HepG2 (cell line): ENCODE data around the gene PLS1. TPM values are rescaled to one million over a fixed set of nuclear protein-coding genes. Genes with fewer than 3 reads are reported as not detected.

Experiments used
- ATAD3A ChIP-seq: sonication (generic); formaldehyde crosslinking; IDR thresholded peaks from 2 replicates; pipeline ENCODE4 v1.4.0; 2020; ENCODE audit warnings: missing genetic modification reagents
- GLI4 ChIP-seq: sonication (generic); formaldehyde crosslinking; IDR thresholded peaks from 2 replicates; pipeline ENCODE4 v1.5.1; 2020; ENCODE audit warnings: missing genetic modification reagents, mild to moderate bottlenecking, moderate library complexity, borderline replicate concordance
- LCORL ChIP-seq, 2 experiments: fragments of 450-650 bp in 1 of 2; sonication (generic) in 1 of 2; formaldehyde crosslinking in 1 of 2; IDR thresholded peaks; 2 replicates each; pipeline versions ENCODE4 v1.5.0 to v1.6.1; 2017 to 2020; ENCODE audit warnings: antibody characterized with exemption in 1 of 2, missing genetic modification reagents in 1 of 2
- MTA1 ChIP-seq: sonication (generic); formaldehyde crosslinking; IDR thresholded peaks from 2 replicates; pipeline ENCODE4 v1.4.0; 2020; ENCODE audit warnings: missing genetic modification reagents, mild to moderate bottlenecking, borderline replicate concordance
- SMAD1 ChIP-seq: sonication (generic); formaldehyde crosslinking; IDR thresholded peaks from 2 replicates; pipeline ENCODE4 v1.4.0; 2020; ENCODE audit warnings: missing genetic modification reagents, low read depth, mild to moderate bottlenecking, borderline replicate concordance
- SP140L ChIP-seq: sonication (generic); formaldehyde crosslinking; IDR thresholded peaks from 2 replicates; pipeline ENCODE4 v1.4.0; 2020; ENCODE audit warnings: missing genetic modification reagents, borderline replicate concordance
- ZBTB7A ChIP-seq: sonication (generic); formaldehyde crosslinking; IDR thresholded peaks from 2 replicates; pipeline ENCODE4 v1.8.0; 2022; ENCODE audit warnings: mild to moderate bottlenecking, missing genetic modification reagents
- polyA plus RNA-seq, 8 experiments: library from polyadenylated mRNA; depleted of rRNA in 3 of 8; stranded (reverse) in 7 of 8; unstranded in 1 of 8; fragments of >200 nt; fragmentation: Illumina TruSeq in 4 of 8; extraction: Trizol in 4 of 8; gene quantifications; 2 replicates each; pipeline versions ENCODE4 v1.2.1 to v1.2.3, GENCODE V29; 2011 to 2016; ENCODE audit warnings: low read depth in 4 of 8, missing spikeins in 1 of 8, mixed read lengths in 1 of 8; ENCODE audit not compliant: insufficient read depth in 1 of 8
- total RNA-seq, 5 experiments: library from RNA; depleted of rRNA; stranded (reverse); fragments of >200 nt; fragmentation: Illumina TruSeq; extraction: Trizol; gene quantifications; 2 replicates each; pipeline ENCODE4 v1.2.3, GENCODE V29; 2016; ENCODE audit warnings: low read depth in 1 of 5
- TF ChIP-seq, protein P1 (sequence below): sonication (generic); formaldehyde crosslinking; IDR thresholded peaks from 2 replicates; pipeline ENCODE4 v1.5.0; 2020; ENCODE audit warnings: mild to moderate bottlenecking, missing genetic modification reagents, moderate library complexity
- TF ChIP-seq, protein P2 (sequence below): sonication (generic); formaldehyde crosslinking; IDR thresholded peaks from 2 replicates; pipeline ENCODE4 v1.5.1; 2020; ENCODE audit warnings: mild to moderate bottlenecking, missing genetic modification reagents, moderate library complexity
- TF ChIP-seq, protein P3 (sequence below): sonication (generic); formaldehyde crosslinking; IDR thresholded peaks from 2 replicates; pipeline ENCODE4 v1.4.0; 2020; ENCODE audit warnings: missing genetic modification reagents, mild to moderate bottlenecking, borderline replicate concordance
- TF ChIP-seq, protein P4 (sequence below): sonication (generic); formaldehyde crosslinking; IDR thresholded peaks from 2 replicates; pipeline ENCODE4 v1.4.0; 2020; ENCODE audit warnings: mild to moderate bottlenecking, missing genetic modification reagents
- TF ChIP-seq, protein P5 (sequence below): sonication (generic); formaldehyde crosslinking; IDR thresholded peaks from 2 replicates; pipeline ENCODE4 v1.8.0; 2022; ENCODE audit warnings: missing genetic modification reagents, mild to moderate bottlenecking, borderline replicate concordance
- TF ChIP-seq, protein P6 (sequence below): sonication (generic); formaldehyde crosslinking; IDR thresholded peaks from 2 replicates; pipeline ENCODE4 v1.4.0; 2020; ENCODE audit warnings: missing genetic modification reagents

Gene PLS1
- total and polyA plus RNA-seq, 2 of the 13 experiments (the other 11 are each of a cell fraction or from before 2014, with no cell fraction given), result 11.2 to 21.1 TPM

DNA sequence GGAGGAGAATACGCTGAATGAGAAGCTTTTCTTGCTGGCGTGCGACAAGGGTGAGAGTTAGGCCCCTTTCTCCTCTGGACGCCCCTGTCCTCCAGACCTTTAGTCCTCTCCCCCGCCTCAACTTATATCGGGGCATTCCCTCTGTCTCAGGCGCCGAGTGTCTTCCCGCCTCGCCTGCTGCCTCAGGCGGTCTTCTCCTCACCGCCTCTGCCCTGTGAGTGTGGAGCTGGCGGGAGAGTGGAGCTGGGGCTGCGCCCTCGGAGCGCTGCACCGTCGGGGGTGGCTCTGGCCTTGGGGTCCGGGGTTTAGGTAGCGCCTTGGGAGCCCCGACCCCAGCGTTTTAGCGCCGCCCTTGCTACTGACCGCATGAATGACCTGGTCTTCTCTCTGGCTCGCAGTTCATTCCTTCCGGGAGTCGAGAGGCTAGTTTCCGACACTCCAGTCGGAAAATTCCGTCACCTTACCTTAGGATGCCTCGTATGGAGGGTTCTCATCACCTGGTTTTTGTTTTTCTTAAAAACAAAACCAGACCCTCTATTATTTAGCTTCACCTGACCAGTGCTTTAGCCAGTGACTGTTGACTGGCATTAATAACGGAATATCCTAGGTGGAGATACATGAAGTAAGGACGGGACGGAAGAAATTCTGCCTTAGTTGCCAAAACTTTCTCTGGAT, 128.6 kb downstream of the PLS1 start (continued):
- TF ChIP-seq, protein P1, sequence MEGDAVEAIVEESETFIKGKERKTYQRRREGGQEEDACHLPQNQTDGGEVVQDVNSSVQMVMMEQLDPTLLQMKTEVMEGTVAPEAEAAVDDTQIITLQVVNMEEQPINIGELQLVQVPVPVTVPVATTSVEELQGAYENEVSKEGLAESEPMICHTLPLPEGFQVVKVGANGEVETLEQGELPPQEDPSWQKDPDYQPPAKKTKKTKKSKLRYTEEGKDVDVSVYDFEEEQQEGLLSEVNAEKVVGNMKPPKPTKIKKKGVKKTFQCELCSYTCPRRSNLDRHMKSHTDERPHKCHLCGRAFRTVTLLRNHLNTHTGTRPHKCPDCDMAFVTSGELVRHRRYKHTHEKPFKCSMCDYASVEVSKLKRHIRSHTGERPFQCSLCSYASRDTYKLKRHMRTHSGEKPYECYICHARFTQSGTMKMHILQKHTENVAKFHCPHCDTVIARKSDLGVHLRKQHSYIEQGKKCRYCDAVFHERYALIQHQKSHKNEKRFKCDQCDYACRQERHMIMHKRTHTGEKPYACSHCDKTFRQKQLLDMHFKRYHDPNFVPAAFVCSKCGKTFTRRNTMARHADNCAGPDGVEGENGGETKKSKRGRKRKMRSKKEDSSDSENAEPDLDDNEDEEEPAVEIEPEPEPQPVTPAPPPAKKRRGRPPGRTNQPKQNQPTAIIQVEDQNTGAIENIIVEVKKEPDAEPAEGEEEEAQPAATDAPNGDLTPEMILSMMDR (CRISPR knock-in tag), result peak; percentile 65
- TF ChIP-seq, protein P2, sequence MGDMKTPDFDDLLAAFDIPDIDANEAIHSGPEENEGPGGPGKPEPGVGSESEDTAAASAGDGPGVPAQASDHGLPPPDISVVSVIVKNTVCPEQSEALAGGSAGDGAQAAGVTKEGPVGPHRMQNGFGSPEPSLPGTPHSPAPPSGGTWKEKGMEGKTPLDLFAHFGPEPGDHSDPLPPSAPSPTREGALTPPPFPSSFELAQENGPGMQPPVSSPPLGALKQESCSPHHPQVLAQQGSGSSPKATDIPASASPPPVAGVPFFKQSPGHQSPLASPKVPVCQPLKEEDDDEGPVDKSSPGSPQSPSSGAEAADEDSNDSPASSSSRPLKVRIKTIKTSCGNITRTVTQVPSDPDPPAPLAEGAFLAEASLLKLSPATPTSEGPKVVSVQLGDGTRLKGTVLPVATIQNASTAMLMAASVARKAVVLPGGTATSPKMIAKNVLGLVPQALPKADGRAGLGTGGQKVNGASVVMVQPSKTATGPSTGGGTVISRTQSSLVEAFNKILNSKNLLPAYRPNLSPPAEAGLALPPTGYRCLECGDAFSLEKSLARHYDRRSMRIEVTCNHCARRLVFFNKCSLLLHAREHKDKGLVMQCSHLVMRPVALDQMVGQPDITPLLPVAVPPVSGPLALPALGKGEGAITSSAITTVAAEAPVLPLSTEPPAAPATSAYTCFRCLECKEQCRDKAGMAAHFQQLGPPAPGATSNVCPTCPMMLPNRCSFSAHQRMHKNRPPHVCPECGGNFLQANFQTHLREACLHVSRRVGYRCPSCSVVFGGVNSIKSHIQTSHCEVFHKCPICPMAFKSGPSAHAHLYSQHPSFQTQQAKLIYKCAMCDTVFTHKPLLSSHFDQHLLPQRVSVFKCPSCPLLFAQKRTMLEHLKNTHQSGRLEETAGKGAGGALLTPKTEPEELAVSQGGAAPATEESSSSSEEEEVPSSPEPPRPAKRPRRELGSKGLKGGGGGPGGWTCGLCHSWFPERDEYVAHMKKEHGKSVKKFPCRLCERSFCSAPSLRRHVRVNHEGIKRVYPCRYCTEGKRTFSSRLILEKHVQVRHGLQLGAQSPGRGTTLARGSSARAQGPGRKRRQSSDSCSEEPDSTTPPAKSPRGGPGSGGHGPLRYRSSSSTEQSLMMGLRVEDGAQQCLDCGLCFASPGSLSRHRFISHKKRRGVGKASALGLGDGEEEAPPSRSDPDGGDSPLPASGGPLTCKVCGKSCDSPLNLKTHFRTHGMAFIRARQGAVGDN (CRISPR knock-in tag), result peak; percentile 84
- no peak for TF ChIP-seq LCORL (IDR thresholded peaks at IDR 0.05)
- 0 out of 2 replicates have a peak, but pooled peaks have one; percentile 48 for TF ChIP-seq LCORL (CRISPR knock-in tag; IDR thresholded peaks at IDR 0.05)
- TF ChIP-seq GLI4 (CRISPR knock-in tag), result peak; percentile 72; the same call in 1 of the 2 replicates
- TF ChIP-seq, protein P3, sequence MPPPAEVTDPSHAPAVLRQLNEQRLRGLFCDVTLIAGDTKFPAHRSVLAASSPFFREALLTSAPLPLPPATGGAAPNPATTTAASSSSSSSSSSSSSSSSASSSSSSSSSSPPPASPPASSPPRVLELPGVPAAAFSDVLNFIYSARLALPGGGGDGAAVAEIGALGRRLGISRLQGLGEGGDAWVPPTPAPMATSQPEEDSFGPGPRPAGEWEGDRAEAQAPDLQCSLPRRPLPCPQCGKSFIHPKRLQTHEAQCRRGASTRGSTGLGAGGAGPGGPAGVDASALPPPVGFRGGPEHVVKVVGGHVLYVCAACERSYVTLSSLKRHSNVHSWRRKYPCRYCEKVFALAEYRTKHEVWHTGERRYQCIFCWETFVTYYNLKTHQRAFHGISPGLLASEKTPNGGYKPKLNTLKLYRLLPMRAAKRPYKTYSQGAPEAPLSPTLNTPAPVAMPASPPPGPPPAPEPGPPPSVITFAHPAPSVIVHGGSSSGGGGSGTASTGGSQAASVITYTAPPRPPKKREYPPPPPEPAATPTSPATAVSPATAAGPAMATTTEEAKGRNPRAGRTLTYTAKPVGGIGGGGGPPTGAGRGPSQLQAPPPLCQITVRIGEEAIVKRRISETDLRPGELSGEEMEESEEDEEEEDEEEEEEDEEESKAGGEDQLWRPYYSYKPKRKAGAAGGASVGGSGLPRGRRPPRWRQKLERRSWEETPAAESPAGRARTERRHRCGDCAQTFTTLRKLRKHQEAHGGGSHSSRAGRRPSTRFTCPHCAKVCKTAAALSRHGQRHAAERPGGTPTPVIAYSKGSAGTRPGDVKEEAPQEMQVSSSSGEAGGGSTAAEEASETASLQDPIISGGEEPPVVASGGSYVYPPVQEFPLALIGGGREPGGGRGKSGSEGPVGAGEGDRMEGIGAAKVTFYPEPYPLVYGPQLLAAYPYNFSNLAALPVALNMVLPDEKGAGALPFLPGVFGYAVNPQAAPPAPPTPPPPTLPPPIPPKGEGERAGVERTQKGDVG (CRISPR knock-in tag), result no peak
- TF ChIP-seq, protein P4, sequence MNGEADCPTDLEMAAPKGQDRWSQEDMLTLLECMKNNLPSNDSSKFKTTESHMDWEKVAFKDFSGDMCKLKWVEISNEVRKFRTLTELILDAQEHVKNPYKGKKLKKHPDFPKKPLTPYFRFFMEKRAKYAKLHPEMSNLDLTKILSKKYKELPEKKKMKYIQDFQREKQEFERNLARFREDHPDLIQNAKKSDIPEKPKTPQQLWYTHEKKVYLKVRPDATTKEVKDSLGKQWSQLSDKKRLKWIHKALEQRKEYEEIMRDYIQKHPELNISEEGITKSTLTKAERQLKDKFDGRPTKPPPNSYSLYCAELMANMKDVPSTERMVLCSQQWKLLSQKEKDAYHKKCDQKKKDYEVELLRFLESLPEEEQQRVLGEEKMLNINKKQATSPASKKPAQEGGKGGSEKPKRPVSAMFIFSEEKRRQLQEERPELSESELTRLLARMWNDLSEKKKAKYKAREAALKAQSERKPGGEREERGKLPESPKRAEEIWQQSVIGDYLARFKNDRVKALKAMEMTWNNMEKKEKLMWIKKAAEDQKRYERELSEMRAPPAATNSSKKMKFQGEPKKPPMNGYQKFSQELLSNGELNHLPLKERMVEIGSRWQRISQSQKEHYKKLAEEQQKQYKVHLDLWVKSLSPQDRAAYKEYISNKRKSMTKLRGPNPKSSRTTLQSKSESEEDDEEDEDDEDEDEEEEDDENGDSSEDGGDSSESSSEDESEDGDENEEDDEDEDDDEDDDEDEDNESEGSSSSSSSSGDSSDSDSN (CRISPR knock-in tag), result peak; percentile 88
- peak; percentile 68; the same call in 1 of the 2 replicates for TF ChIP-seq ZBTB7A (CRISPR knock-in tag)
- TF ChIP-seq, protein P5, sequence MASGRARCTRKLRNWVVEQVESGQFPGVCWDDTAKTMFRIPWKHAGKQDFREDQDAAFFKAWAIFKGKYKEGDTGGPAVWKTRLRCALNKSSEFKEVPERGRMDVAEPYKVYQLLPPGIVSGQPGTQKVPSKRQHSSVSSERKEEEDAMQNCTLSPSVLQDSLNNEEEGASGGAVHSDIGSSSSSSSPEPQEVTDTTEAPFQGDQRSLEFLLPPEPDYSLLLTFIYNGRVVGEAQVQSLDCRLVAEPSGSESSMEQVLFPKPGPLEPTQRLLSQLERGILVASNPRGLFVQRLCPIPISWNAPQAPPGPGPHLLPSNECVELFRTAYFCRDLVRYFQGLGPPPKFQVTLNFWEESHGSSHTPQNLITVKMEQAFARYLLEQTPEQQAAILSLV, result peak; percentile 83; the same call in 1 of the 2 replicates
- TF ChIP-seq SP140L (CRISPR knock-in tag), result no peak
- TF ChIP-seq SMAD1 (CRISPR knock-in tag), result peak; percentile 55; the same call in 1 of the 2 replicates
- TF ChIP-seq ATAD3A (CRISPR knock-in tag), result no peak
- peak; percentile 46; the same call in 1 of the 2 replicates for TF ChIP-seq MTA1
- TF ChIP-seq, protein P6, sequence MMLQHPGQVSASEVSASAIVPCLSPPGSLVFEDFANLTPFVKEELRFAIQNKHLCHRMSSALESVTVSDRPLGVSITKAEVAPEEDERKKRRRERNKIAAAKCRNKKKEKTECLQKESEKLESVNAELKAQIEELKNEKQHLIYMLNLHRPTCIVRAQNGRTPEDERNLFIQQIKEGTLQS (CRISPR knock-in tag), result peak; percentile 33; the same call in 1 of the 2 replicates
